Peyer's patch (tissue), 4 donors: Measurements from ENCODE around the gene ERP27. TPM values are rescaled to one million over a fixed set of nuclear protein-coding genes. Genes with fewer than 3 reads are reported as not detected.

ENCODE experiments used
- DNase-seq, 3 donors: peaks; one replicate each; pipeline ENCODE4 v3.0.0-alpha.2; 2017 to 2019
- H3K27ac ChIP-seq, 4 donors: fragments of 200-600 bp; sonication (generic); one replicate each; pipeline ENCODE4 v1.5.1; 2016 to 2019
- H3K27me3 ChIP-seq, 2 donors: fragments of 200-600 bp; sonication (generic); one replicate each; pipeline ENCODE4 v1.5.1; 2019
- H3K36me3 ChIP-seq, 3 donors: fragments of 200-600 bp; sonication (generic); one replicate each; pipeline ENCODE4 v1.5.1; 2016 to 2019
- H3K4me1 ChIP-seq, 4 donors: fragments of 200-600 bp; sonication (generic); one replicate each; pipeline ENCODE4 v1.5.1; 2016 to 2019
- H3K4me3 ChIP-seq, 4 donors: fragments of 200-600 bp; sonication (generic); 1 replicate in 3 of 4; 2 replicates in 1 of 4; pipeline ENCODE4 v1.5.1; 2016 to 2019; ENCODE audit warnings: mild to moderate bottlenecking in 1 of 4
- H3K9me3 ChIP-seq, 4 donors: fragments of 200-600 bp; sonication (generic); one replicate each; pipeline ENCODE4 v1.5.1; 2016 to 2019; ENCODE audit warnings: mild to moderate bottlenecking in 1 of 4
- POLR2A ChIP-seq, 2 donors: fragments of 450-650 bp; IDR thresholded peaks; one replicate each; pipeline ENCODE4 v1.5.1; 2017; ENCODE audit warnings: antibody characterized with exemption in 2 of 2, mild to moderate bottlenecking in 2 of 2, moderate library complexity in 2 of 2
- total RNA-seq, 4 donors: library from RNA; depleted of rRNA; stranded (reverse); fragments of >200 nt; gene quantifications; one replicate each; pipeline ENCODE4 v1.1.0, GENCODE V29; 2016
- TF ChIP-seq, protein P1 (sequence below), 6 experiments: fragments of 450-650 bp in 4 of 6; fragments of 200-600 bp in 2 of 6; sonication (generic) in 1 of 6; IDR thresholded peaks; one replicate each; pipeline ENCODE4 v1.5.1; 2017 to 2019; ENCODE audit warnings: antibody characterized with exemption in 6 of 6, mild to moderate bottlenecking in 3 of 6, moderate library complexity in 1 of 6

ERP27 gene
- total RNA-seq, 4 donors from 2014 or later = 0.94 to 2.5 (median 1.2) TPM; not detected in 1

DNA sequence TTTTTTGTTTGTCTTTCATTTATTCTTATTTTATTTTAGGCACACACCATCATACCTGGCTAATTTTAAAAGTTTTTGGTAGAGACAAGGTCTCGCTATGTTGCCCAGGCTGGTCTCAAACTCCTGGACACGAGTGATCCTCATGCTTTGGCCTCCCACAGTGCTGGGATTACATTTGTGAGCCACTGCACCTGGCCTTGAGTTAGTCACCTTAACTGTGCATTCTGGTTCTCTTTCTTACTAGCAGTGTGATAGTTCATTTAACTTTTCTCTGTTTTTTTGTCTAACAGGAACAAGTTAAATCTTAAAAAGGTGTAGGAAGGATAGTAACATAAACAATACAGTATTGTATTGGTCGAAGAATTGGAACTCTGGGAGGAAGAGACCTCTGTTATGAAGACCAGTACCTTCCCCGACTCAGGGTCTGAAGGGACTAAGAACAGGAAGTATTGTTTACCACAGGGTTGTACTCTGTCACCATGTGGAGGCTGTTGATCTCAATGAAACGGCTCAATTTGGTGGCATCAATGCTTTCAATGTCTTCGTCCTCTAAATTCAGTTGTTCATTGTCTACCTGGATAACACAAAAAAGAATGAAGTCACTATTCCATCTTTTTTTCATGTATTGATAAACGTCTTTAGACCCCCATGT lies 17.7 kb downstream of the ERP27 start:
- TF ChIP-seq, protein P1, sequence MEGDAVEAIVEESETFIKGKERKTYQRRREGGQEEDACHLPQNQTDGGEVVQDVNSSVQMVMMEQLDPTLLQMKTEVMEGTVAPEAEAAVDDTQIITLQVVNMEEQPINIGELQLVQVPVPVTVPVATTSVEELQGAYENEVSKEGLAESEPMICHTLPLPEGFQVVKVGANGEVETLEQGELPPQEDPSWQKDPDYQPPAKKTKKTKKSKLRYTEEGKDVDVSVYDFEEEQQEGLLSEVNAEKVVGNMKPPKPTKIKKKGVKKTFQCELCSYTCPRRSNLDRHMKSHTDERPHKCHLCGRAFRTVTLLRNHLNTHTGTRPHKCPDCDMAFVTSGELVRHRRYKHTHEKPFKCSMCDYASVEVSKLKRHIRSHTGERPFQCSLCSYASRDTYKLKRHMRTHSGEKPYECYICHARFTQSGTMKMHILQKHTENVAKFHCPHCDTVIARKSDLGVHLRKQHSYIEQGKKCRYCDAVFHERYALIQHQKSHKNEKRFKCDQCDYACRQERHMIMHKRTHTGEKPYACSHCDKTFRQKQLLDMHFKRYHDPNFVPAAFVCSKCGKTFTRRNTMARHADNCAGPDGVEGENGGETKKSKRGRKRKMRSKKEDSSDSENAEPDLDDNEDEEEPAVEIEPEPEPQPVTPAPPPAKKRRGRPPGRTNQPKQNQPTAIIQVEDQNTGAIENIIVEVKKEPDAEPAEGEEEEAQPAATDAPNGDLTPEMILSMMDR (IDR thresholded peaks at IDR 0.05) = no peak
- TF ChIP-seq POLR2A (IDR thresholded peaks at IDR 0.05) = no peak
- Histone ChIP-seq H3K36me3 (no peaks in the 10 kb centered on the region), H3K27me3 (no peaks in the 10 kb centered on the region), H3K9me3 (no peaks in the 10 kb centered on the region), H3K27ac (peak overlapping the region in 1 of 4 donors; percentile 20), H3K4me1 (no peaks in the 10 kb centered on the region), H3K4me3 (no peak overlapping the region)
- peak in 1 of 3 donors; percentile 24 for DNase-seq

DNA sequence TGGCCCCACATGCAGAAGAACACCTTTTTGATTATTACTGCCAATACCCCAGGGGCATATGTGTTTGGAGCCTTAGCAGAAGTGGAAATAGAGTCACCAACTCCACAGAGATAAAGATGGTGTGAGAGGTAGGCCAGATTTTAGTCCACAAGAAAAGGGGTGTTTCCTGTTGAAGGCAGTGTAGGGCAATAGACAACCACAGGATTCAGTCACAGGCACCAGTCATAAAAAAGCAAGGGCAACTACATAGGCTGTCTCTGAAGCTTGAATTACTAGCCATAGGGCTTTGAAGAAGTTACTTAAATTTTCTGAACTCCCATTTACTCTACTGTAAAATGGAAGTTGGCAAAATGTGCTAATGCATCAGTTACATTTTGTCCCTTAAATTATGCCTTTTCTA lies 18.9 kb downstream of the ERP27 start:
- TF ChIP-seq POLR2A (IDR thresholded peaks at IDR 0.05) = no peak
- TF ChIP-seq, protein P1 (IDR thresholded peaks at IDR 0.05) = no peak
- Histone ChIP-seq H3K4me3 (no peak overlapping the region), H3K27ac (no peak overlapping the region)

DNA sequence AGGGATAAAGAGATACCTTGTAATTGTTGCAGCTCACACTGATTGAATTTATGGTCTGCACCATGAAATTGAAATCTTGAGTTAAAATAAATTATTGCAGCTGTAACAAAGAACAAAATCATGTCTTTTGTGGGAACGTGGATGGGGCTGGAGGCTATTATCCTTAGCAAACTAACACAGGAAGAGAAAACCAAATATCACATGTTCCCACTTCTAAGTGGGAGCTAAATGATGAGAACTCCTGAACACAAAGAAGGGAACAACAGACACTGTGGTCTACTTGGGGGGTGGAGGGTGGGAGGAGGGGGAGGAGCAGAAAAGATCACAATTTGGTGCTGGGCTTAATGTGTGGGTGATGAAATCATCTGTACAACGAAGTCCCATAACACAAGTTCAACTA lies 22.6 kb downstream of the ERP27 start:
- H3K27me3 ChIP-seq = no peaks in the 10 kb centered on the region
- no peak overlapping the region for H3K27ac ChIP-seq
- H3K4me1 ChIP-seq = no peaks in the 10 kb centered on the region
- TF ChIP-seq, protein P1 (IDR thresholded peaks at IDR 0.05) = no peak
- TF ChIP-seq POLR2A (IDR thresholded peaks at IDR 0.05) = no peak
- no peaks in the 10 kb centered on the region for H3K9me3 ChIP-seq
- H3K36me3 ChIP-seq = no peaks in the 10 kb centered on the region
- H3K4me3 ChIP-seq = no peak overlapping the region
- DNase-seq = no peak

More for the DNA sequence above, 18.9 kb downstream of the ERP27 start:
- DNase-seq = no peak
- no peaks in the 10 kb centered on the region for H3K36me3 ChIP-seq
- H3K4me1 ChIP-seq = no peaks in the 10 kb centered on the region
- H3K9me3 ChIP-seq = no peaks in the 10 kb centered on the region
- no peaks in the 10 kb centered on the region for H3K27me3 ChIP-seq

DNA sequence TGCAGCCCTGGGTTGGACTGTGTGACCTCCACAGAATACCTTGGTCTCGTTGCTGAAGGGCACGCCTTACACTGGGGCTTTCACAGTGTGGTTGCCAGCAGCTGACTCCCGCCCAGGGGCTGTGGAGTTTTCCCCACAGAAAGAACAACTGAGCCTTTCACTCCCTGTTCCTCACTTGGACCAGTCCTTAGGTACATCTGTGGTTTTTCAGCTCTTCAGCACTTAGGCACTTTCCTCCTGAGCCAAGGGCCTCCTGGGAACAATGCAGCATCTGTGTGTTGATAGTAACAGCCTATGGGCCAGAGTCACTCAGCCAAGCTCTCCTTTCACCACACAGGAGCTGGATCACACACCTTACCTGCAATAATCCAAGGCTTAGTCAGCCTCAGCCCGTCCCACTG lies 25.0 kb downstream of the ERP27 start:
- no peak overlapping the region for H3K27ac ChIP-seq
- no peaks in the 10 kb centered on the region for H3K36me3 ChIP-seq
- H3K4me1 ChIP-seq = no peaks in the 10 kb centered on the region
- no peaks in the 10 kb centered on the region for H3K9me3 ChIP-seq
- no peak for TF ChIP-seq POLR2A (IDR thresholded peaks at IDR 0.05)
- TF ChIP-seq, protein P1 (IDR thresholded peaks at IDR 0.05) = no peak
- DNase-seq = no peak
- H3K4me3 ChIP-seq = no peak overlapping the region
- no peaks in the 10 kb centered on the region for H3K27me3 ChIP-seq

DNA sequence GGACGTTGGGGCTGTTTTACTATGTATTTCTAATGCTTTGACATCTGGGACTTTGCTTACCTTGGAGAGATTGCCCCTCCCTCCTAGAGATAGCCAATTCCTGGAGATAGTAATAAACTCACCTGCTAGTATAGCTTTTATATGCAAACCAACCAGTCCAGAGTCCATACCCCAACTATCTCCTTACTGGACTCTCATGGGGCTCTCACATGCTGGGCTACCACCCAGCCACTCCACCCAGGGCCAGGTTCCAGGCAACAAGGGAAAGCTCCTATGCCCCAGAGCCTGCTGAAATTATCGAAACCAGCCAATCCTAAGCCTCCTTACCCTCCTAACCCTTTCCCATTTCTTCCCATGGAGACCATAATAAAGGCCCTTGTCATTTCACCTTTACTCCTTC lies 27.2 kb downstream of the ERP27 start:
- TF ChIP-seq POLR2A (IDR thresholded peaks at IDR 0.05) = no peak
- TF ChIP-seq, protein P1 (IDR thresholded peaks at IDR 0.05) = no peak
- Histone ChIP-seq H3K27me3 (no peaks in the 10 kb centered on the region), H3K9me3 (no peaks in the 10 kb centered on the region), H3K4me3 (no peak overlapping the region), H3K4me1 (no peaks in the 10 kb centered on the region), H3K36me3 (no peaks in the 10 kb centered on the region), H3K27ac (no peak overlapping the region)
- DNase-seq = no peak
